Left lung (tissue), 10 donors: ENCODE data around the gene PGBD5. TPM values are rescaled to one million over a fixed set of nuclear protein-coding genes. Genes with fewer than 3 reads are reported as not detected.
A peak's percentile ranks its signal among the peaks of the same experiment; 100 is the strongest.

Source experiments
- ATAC-seq: fragments of 200-7000 bp; cut with Tn5 transposase; one replicate; pipeline ENCODE4 v1.9.1; 2020; ENCODE audit warnings: moderate library complexity
- DNase-seq, 4 donors: peaks; one replicate each; pipeline ENCODE4 v3.0.0-alpha.2; 2013 to 2020
- H3K27ac ChIP-seq, 2 donors: fragments of 200-600 bp; sonication (generic) in 1 of 2; one replicate each; pipeline versions ENCODE4 v1.5.0 to v1.8.0; 2020 to 2021
- H3K27me3 ChIP-seq, 2 donors: fragments of 200-600 bp; sonication (generic) in 1 of 2; one replicate each; pipeline versions ENCODE4 v1.5.0 to v1.8.0; 2020 to 2021
- H3K36me3 ChIP-seq, 2 donors: fragments of 200-600 bp; sonication (generic) in 1 of 2; one replicate each; pipeline versions ENCODE4 v1.5.0 to v1.8.0; 2020 to 2021
- H3K4me1 ChIP-seq, 2 donors: fragments of 200-600 bp; one replicate each; pipeline ENCODE4 v1.8.0; 2021
- H3K4me3 ChIP-seq, 2 donors: fragments of 200-600 bp; sonication (generic) in 1 of 2; one replicate each; pipeline versions ENCODE4 v1.5.0 to v1.8.0; 2020 to 2021; ENCODE audit warnings: mild to moderate bottlenecking in 1 of 2
- H3K9me3 ChIP-seq, 2 donors: fragments of 200-600 bp; sonication (generic) in 1 of 2; one replicate each; pipeline versions ENCODE4 v1.5.0 to v1.8.0; 2020 to 2021
- intact Hi-C, 2 donors: fragments of 100-400 bp; cut with DNase I; formaldehyde crosslinking; loops; one replicate each; pipeline versions ENCODE4 v1.11.2 to v1.14.2; 2022
- polyA plus RNA-seq, 6 donors: library from polyadenylated mRNA; unstranded; fragments of 120-200 nt; gene quantifications; one replicate each; pipeline ENCODE4 v1.2.1, GENCODE V29; 2013; ENCODE audit not compliant: insufficient read length in 6 of 6
- total RNA-seq, 2 donors: library from RNA; stranded (reverse); fragmentation: NEBNext Ultra II Directional; extraction: Animal tissue kit (Norgen Biotek cat#: 25700); gene quantifications; one replicate each; pipeline ENCODE4 v1.2.1, GENCODE V29; 2021
- TF ChIP-seq, protein P1 (sequence below), 2 donors: fragments of 200-600 bp; sonication (generic) in 1 of 2; IDR thresholded peaks; one replicate each; pipeline versions ENCODE4 v1.5.0 to v1.8.0; 2021; ENCODE audit warnings: antibody characterized with exemption in 2 of 2
- donor health status: DM: no; HTN: yes; CAD: no.
- donor health status: DM: no; HTN: no; CAD: no.

Gene PGBD5
- total and polyA plus RNA-seq, 8 donors, result 2.3 to 10.1 (median 4.8) TPM

DNA sequence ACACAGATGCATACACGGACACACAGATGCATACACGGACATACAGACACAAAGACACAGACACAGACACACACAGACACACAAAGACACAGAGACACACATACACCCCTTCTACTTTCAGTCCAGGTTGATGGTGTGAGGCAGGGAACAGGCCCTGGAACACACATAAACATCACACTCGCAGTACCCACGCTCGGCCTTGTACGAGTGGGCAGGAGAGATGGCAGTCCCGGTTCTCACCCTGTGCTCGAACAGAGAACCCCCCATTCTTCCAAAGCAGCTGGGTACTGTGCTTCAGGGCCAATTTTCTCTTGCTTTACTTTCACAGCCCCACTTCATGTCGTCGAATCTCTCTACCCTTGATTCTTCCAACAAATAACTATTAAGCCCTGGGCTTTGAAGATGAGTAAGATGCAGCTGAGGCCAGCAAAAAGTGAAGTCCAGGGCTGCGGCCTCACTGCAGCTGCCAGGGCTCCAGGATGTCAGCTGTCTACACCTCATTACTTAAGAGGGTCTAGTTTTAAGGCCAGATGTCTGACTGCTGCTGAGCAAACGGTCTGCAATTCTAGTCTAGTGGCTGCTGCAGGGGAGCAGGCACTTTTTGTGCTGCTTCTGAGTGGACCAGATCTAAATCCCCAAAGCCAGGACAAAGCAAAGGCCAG lies 90.1 kb downstream of the PGBD5 start:
- Histone ChIP-seq H3K9me3 (no peaks in the 10 kb centered on the region), H3K4me1 (no peaks in the 10 kb centered on the region), H3K27ac (no peak overlapping the region), H3K27me3 (peaks cover 0 to 14% of the 10 kb centered on the region in 2 donors), H3K36me3 (no peaks in the 10 kb centered on the region), H3K4me3 (no peak overlapping the region)
- TF ChIP-seq, protein P1, sequence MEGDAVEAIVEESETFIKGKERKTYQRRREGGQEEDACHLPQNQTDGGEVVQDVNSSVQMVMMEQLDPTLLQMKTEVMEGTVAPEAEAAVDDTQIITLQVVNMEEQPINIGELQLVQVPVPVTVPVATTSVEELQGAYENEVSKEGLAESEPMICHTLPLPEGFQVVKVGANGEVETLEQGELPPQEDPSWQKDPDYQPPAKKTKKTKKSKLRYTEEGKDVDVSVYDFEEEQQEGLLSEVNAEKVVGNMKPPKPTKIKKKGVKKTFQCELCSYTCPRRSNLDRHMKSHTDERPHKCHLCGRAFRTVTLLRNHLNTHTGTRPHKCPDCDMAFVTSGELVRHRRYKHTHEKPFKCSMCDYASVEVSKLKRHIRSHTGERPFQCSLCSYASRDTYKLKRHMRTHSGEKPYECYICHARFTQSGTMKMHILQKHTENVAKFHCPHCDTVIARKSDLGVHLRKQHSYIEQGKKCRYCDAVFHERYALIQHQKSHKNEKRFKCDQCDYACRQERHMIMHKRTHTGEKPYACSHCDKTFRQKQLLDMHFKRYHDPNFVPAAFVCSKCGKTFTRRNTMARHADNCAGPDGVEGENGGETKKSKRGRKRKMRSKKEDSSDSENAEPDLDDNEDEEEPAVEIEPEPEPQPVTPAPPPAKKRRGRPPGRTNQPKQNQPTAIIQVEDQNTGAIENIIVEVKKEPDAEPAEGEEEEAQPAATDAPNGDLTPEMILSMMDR (IDR thresholded peaks at IDR 0.05), result no peak
- intact Hi-C loops, result no loop called here
- peak in 2 of 4 donors; percentile 20 to 52 for DNase-seq
- peak; percentile 36 for ATAC-seq

DNA sequence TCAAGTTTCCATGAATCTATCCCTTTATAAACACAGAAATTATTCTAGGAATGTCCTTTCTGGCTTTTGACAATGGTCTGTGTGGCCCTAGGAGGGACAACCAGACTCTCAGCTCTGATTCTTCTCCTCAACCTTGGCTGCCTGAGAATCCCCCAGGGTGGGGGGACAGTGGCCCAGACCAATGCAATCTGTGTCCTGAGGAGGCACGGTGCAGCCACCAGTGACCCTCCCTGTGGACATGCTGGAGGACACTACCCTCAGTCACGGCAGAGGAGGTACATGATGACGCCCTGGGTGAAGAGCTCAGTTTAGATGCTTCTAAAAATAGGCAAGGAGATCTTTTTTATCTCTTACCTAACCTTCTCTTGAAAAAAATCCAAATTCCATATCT lies 91.7 kb downstream of the PGBD5 start:
- Histone ChIP-seq H3K36me3 (no peaks in the 10 kb centered on the region), H3K4me3 (no peak overlapping the region), H3K4me1 (no peaks in the 10 kb centered on the region), H3K9me3 (no peaks in the 10 kb centered on the region), H3K27ac (no peak overlapping the region), H3K27me3 (peaks cover 0 to 14% of the 10 kb centered on the region in 2 donors)
- intact Hi-C loops, result no loop called here
- DNase-seq (no peak), ATAC-seq (no peak)
- TF ChIP-seq, protein P1 (IDR thresholded peaks at IDR 0.05), result no peak

DNA sequence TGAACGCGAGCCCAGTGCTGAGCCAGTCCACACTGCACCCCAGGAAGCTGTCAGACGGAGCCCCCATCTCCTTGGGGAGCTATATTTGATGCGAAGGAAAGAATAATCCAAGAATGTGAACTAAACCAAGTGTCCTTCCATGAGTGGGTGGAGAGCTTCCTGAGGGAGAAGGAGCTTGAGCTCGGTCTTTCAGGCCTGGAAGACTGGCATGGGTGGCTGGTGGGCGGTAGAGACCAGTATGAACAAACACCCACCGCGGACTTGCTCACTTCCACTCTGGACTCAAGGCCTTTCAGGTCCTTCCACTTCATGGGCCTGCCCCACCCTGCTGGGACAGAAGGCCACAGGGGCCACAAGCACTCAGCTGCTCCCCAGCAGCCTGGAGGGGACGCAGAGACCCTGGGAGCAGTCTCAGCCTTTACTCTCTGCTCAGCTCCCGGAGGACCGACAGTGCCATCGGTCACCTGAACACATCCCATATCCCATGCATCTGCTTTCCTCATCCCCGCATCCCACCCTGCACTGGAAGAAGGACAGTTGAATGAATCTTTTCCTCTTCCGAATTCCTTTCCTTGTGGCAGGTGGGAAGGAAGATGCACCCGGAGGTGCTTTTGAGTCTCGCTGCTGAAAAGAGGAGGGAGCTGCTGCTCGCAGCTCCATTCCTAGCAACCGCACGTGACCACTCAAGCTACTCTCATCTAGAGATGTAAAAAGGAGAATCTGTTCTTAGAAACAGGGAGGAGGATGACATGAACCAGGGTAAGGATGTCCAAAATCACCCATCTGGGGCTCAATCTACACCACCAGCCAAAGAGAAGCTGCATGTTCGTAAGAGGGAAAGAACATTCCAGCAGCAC lies 92.3 kb downstream of the PGBD5 start:
- H3K4me1 ChIP-seq, result no peaks in the 10 kb centered on the region
- DNase-seq (no peak), ATAC-seq (no peak)
- no peaks in the 10 kb centered on the region for H3K36me3 ChIP-seq
- no peaks in the 10 kb centered on the region for H3K9me3 ChIP-seq
- H3K27me3 ChIP-seq, result peaks cover 0 to 14% of the 10 kb centered on the region in 2 donors
- no peak overlapping the region for H3K27ac ChIP-seq
- H3K4me3 ChIP-seq, result no peak overlapping the region
- TF ChIP-seq, protein P1 (IDR thresholded peaks at IDR 0.05), result no peak
- intact Hi-C loops, result no loop called here

DNA sequence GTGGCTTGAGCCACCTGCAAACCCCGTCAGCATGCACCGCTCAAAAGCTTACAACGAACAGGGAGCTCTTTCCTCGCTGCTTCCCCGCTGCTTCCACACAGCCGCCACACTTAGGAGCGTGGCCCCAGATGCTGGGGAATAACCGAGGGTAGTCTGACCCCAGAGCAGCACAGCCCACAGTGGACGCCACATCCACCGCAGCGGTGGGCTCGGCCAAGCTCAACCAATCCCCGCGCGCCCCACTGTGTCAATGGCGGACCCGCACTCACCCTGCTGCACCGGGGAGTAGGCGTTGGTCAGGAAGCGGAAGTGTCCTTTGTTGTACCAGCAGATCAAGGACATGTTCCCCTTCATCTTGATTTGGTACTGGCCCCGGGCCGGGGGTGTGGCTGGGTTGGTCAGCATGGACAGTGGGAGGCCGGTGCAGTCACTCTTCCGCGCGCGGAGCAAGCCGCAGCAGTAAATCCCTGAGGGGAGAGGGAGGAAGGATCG lies 93.5 kb downstream of the PGBD5 start:
- no peaks in the 10 kb centered on the region for H3K4me1 ChIP-seq
- DNase-seq, result no peak
- peaks cover 0 to 14% of the 10 kb centered on the region in 2 donors for H3K27me3 ChIP-seq
- TF ChIP-seq, protein P1 (IDR thresholded peaks at IDR 0.05), result no peak
- no peak overlapping the region for H3K4me3 ChIP-seq
- ATAC-seq, result peak; percentile 28
- H3K36me3 ChIP-seq, result no peaks in the 10 kb centered on the region
- no peak overlapping the region for H3K27ac ChIP-seq
- H3K9me3 ChIP-seq, result no peaks in the 10 kb centered on the region
- intact Hi-C loops, result no loop called here

DNA sequence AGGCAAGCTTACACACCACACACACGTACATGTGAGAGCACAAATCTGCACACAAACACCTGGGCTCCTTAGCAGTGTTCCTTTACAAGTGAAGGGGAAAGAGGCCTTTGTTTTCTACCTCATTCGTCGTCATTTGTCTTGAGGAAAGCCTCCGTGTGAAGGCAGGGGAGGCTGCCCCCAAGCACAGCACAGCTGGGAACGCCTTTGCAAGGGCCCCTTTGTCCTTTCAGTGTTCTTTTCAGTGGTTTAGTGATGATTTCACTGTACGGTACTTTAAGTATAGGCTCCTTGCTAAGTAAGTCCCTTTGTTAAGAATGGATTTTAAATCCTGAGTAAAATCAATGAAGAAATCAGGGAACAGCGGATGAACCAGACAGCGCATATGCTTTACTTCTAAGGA lies 94.1 kb downstream of the PGBD5 start:
- Histone ChIP-seq H3K4me3 (no peak overlapping the region), H3K9me3 (no peaks in the 10 kb centered on the region), H3K27me3 (peaks cover 0 to 12% of the 10 kb centered on the region in 2 donors), H3K4me1 (no peaks in the 10 kb centered on the region), H3K27ac (no peak overlapping the region), H3K36me3 (no peaks in the 10 kb centered on the region)
- intact Hi-C loops, result no loop called here
- ATAC-seq (no peak), DNase-seq (no peak)
- TF ChIP-seq, protein P1 (IDR thresholded peaks at IDR 0.05), result no peak
